ENCODE measurements around the gene SEC24C. TPM values are rescaled to one million over a fixed set of nuclear protein-coding genes. Genes with fewer than 3 reads are reported as not detected.

SEC24C gene
- total RNA-seq, 1 experiment from 2014 or later, result 325 TPM

GRCh38 chr10:73800560-73801252 is 56.5 kb downstream of the SEC24C start:
- ChIA-PET CTCF (interaction anchor here (0.6 kb wide), 1 partner anchor 23 kb away, joined by 6 read pairs; no protein-coding TSS in a partner anchor), POLR2A (ENCODE audit: unreplicated experiment) (interaction anchor here (0.6 kb wide), 1 partner anchor 16 kb away, joined by 15 read pairs; no protein-coding TSS in a partner anchor)
- no peaks in the 10 kb centered on the region for H3K27me3 ChIP-seq (ENCODE audit: low read length)

GRCh38 chr10:73801253-73801590 is 57.0 kb downstream of the SEC24C start:
- ATAC-seq (no peak), DNase-seq (no peak)
- no peak overlapping the region for H3K27ac ChIP-seq (ENCODE audit: low read length)
- TF ChIP-seq CTCF (conservative IDR thresholded peaks at IDR 0.05; ENCODE audit: low read depth, low read length) (no peak), EZH2phosphoT487 (IDR thresholded peaks at IDR 0.05; ENCODE audit: borderline replicate concordance, low read length) (no peak), EZH2 (IDR thresholded peaks at IDR 0.05; ENCODE audit: low read length, unreplicated experiment) (no peak)
- H3K79me2 ChIP-seq (ENCODE audit: low read length), result no peaks in the 10 kb centered on the region
- H4K20me1 ChIP-seq (ENCODE audit: low read length), result no peaks in the 10 kb centered on the region
- ChIA-PET CTCF (interaction anchor here (0.6 kb wide), 1 partner anchor 23 kb away, joined by 6 read pairs; no protein-coding TSS in a partner anchor), POLR2A (ENCODE audit: unreplicated experiment) (no interaction called here)
- H3K36me3 ChIP-seq (ENCODE audit: low read depth, low read length), result peaks cover 82% of the 10 kb centered on the region
- H3K4me3 ChIP-seq (ENCODE audit: low read length), result no peak overlapping the region
- no peaks in the 10 kb centered on the region for H3F3A ChIP-seq (ENCODE audit: low read length, unreplicated experiment)
- H3K9me3 ChIP-seq (ENCODE audit: low read length), result no peaks in the 10 kb centered on the region
- intact Hi-C loops (cut with micrococcal nuclease), result no loop called here
- no peak overlapping the region for H3K4me2 ChIP-seq (ENCODE audit: low read length)
- TSS peak; percentile 11 for BruUV-seq (replicated peaks)
- no peaks in the 10 kb centered on the region for H3K27me3 ChIP-seq (ENCODE audit: low read length)
- no peaks in the 10 kb centered on the region for H3K9me2 ChIP-seq (replicated peaks; ENCODE audit: low read length)
- no peaks in the 10 kb centered on the region for H3K4me1 ChIP-seq (ENCODE audit: insufficient read depth, low read length)
- H3K9ac ChIP-seq (ENCODE audit: low read length), result no peak overlapping the region
- no peak overlapping the region for H2AFZ ChIP-seq (ENCODE audit: low read length)

More at GRCh38 chr10:73800560-73801252, 56.5 kb downstream of the SEC24C start:
- no peak for DNase-seq
- no peaks in the 10 kb centered on the region for H3K9me3 ChIP-seq (ENCODE audit: low read length)
- H3K36me3 ChIP-seq (ENCODE audit: low read depth, low read length), result peaks cover 77% of the 10 kb centered on the region
- intact Hi-C loops (cut with micrococcal nuclease), result no loop called here
- H2AFZ ChIP-seq (ENCODE audit: low read length), result no peak overlapping the region
- TF ChIP-seq EZH2 (IDR thresholded peaks at IDR 0.05; ENCODE audit: low read length, unreplicated experiment), result no peak
- TF ChIP-seq CTCF (conservative IDR thresholded peaks at IDR 0.05; ENCODE audit: low read depth, low read length), result no peak
- H3K9me2 ChIP-seq (replicated peaks; ENCODE audit: low read length), result no peaks in the 10 kb centered on the region
- H3K4me3 ChIP-seq (ENCODE audit: low read length), result no peak overlapping the region
- H3F3A ChIP-seq (ENCODE audit: low read length, unreplicated experiment), result no peaks in the 10 kb centered on the region
- no peaks in the 10 kb centered on the region for H4K20me1 ChIP-seq (ENCODE audit: low read length)
- H3K79me2 ChIP-seq (ENCODE audit: low read length), result no peaks in the 10 kb centered on the region
- no peak for ATAC-seq
- no peak overlapping the region for H3K27ac ChIP-seq (ENCODE audit: low read length)
- no peaks in the 10 kb centered on the region for H3K4me1 ChIP-seq (ENCODE audit: insufficient read depth, low read length)
- no peak overlapping the region for H3K4me2 ChIP-seq (ENCODE audit: low read length)
- H3K9ac ChIP-seq (ENCODE audit: low read length), result no peak overlapping the region
- BruUV-seq (replicated peaks), result no TSS peak

- DNase-seq, result peak; percentile 59
- H3K36me3 ChIP-seq (ENCODE audit: low read depth, low read length), result peaks cover 80% of the 10 kb centered on the region
- no peaks in the 10 kb centered on the region for H4K20me1 ChIP-seq (ENCODE audit: low read length)
- H3K4me1 ChIP-seq (ENCODE audit: insufficient read depth, low read length), result no peaks in the 10 kb centered on the region
- CTCF ChIA-PET, result no interaction called here
- peak; percentile 8; the same call in 1 of the 2 replicates for ATAC-seq
- no peaks in the 10 kb centered on the region for H3K9me3 ChIP-seq (ENCODE audit: low read length)
- H2AFZ ChIP-seq (ENCODE audit: low read length), result no peak overlapping the region
- POLR2A ChIA-PET (ENCODE audit: unreplicated experiment), result no interaction called here
- H3K27ac ChIP-seq (ENCODE audit: low read length), result no peak overlapping the region
- H3K4me2 ChIP-seq (ENCODE audit: low read length), result no peak overlapping the region
- intact Hi-C loops (cut with micrococcal nuclease), result no loop called here
- H3K9ac ChIP-seq (ENCODE audit: low read length), result no peak overlapping the region
- H3K27me3 ChIP-seq (ENCODE audit: low read length), result no peaks in the 10 kb centered on the region
- BruUV-seq (replicated peaks), result TSS peak; percentile 3
- no peaks in the 10 kb centered on the region for H3K79me2 ChIP-seq (ENCODE audit: low read length)
- peak; percentile 40; the same call in 1 of the 2 replicates for TF ChIP-seq CTCF (conservative IDR thresholded peaks at IDR 0.05; ENCODE audit: low read depth, low read length)
- TF ChIP-seq EZH2 (IDR thresholded peaks at IDR 0.05; ENCODE audit: low read length, unreplicated experiment), result no peak
- H3F3A ChIP-seq (ENCODE audit: low read length, unreplicated experiment), result no peaks in the 10 kb centered on the region
- H3K4me3 ChIP-seq (ENCODE audit: low read length), result no peak overlapping the region
- H3K9me2 ChIP-seq (replicated peaks; ENCODE audit: low read length), result no peaks in the 10 kb centered on the region
Measured at GRCh38 chr10:73802276-73802991, 58.3 kb downstream of the SEC24C start.

Data from PC-3 (cell line).